Stimulated activated CD8-positive, alpha-beta memory T cell treated with anti-CD3 and anti-CD28 coated beads, Interleukin-12 subunit alpha, Interleukin-12 subunit beta, amount 100 ng/mL, for 4 hours (primary cell): ENCODE measurements around the gene SRRT.

Experiments
- DNase-seq: peaks from one replicate; pipeline ENCODE4 v3.0.0-alpha.2; 2020; ENCODE audit warnings: low read depth

Gene SRRT

DNA sequence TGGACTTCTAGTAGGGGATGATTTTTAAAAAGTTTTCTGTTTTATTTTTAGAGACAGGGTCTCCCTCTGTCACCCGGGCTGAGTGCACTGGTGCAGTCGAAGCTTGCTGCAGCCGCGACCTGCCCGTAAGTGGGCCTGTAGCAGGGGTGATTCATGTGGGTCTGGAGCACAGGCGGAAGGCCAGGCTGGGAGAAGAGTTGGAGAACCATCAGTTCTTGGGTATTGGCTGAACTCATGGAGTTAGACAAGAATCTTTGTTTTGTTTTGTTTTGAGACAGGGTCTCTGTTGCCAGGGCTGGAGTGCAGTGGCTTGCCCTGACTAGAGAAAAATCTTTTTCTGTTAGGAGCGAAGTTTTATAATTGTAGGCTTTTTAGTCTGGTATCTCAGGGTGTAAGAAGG, 5.7 kb downstream of the SRRT start:
- no peak for DNase-seq

DNA sequence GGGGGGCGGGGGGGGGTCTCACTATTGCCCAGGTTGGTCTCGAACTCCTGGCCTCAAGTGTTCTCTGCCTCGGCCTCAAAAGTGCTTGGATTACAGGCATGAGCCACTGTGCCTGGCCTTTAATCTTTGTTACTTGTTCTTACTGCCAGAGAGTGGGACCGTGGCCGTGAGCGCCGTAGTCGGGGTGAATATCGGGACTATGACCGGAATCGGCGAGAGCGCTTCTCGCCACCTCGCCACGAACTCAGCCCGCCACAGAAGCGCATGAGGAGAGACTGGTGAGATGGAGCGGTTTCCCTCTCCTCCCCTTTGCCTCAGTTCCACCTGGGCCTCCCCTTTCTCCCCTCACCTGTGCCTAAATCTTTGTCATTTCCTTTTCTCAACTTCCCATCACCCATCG, 6.2 kb downstream of the SRRT start:
- no peak for DNase-seq

DNA sequence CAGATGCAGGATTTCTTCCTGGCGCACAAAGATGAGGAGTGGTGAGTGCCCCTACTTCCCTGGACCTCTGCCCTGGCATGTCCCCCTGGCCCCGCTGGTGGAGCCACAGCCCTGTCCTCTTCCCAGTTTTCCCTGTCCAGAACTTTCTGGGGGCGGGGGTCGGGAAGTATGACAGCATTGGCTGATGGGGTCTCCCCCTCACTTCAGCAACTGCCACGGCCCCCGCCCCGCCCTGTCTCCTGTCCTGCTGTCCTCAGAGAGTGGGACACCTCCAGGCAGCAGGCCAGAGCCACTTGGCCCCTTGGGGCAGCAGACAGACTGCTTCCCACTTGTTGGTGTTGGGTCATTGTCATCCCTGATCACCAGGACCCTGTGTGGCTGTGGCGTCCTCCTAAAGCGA, 7.3 kb downstream of the SRRT start:
- no peak for DNase-seq

DNA sequence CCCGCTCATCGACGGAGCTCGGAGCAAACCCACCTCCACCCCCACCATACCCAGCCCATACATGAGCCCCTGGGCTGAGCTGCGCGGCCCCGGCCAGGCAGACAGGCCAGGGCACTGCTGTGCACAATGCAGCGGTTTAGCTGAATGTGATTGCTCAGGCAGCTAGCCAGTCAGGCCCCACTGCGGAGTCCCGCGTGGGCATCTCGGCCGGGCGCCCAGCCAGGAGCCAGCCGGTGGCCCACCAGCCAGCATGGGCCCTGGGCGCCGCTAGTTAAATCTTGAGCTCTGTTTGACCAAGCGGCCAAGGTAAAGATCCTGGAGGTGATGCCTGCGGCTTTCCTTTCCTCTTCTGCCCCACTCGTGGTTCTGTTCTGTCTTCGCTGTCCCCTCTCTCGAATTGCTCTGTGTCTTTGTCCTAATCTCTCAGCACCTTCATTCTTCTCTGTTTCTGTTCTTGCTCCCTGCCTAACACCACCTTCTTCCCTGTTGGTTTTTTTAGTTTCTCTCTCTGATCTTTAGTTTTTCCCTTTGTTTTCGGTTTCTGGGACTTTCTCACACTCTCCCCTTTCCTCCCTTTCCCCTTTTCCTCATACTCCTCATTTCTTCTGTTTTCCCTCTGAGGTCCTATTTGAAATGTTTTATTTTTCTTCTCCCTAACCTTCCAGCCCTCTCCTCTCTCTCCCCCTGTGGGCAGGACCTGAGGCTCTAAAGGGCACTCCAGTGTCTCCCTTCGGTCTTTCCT, 8.1 kb downstream of the SRRT start:
- DNase-seq = no peak

DNA sequence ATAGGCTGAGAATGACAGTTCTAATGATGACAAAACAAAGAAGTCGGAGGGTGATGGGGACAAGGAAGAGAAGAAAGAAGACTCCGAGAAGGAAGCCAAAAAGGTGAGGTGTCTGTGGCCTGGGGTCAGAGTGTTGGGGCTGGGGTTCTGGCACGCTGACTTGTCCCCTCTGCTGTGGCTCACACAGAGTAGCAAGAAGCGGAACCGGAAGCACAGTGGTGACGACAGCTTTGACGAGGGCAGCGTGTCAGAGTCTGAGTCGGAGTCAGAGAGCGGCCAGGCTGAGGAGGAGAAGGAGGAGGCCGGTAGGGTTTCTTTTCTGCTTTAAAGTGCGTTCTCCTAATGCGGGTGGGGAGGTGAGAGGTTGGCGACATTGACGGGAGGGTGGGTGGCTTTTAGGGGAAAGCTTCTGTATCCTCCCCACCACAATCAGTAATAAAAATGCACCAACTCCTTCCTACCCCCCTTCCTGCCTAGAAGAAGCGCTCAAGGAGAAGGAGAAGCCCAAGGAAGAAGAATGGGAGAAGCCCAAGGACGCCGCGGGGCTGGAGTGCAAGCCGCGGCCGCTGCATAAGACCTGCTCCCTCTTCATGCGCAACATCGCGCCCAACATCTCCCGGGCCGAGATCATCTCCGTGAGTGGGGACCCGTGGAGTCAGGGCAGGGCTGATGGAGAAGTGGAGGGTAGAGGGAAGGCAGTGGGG, 10.0 kb downstream of the SRRT start:
- DNase-seq = no peak

DNA sequence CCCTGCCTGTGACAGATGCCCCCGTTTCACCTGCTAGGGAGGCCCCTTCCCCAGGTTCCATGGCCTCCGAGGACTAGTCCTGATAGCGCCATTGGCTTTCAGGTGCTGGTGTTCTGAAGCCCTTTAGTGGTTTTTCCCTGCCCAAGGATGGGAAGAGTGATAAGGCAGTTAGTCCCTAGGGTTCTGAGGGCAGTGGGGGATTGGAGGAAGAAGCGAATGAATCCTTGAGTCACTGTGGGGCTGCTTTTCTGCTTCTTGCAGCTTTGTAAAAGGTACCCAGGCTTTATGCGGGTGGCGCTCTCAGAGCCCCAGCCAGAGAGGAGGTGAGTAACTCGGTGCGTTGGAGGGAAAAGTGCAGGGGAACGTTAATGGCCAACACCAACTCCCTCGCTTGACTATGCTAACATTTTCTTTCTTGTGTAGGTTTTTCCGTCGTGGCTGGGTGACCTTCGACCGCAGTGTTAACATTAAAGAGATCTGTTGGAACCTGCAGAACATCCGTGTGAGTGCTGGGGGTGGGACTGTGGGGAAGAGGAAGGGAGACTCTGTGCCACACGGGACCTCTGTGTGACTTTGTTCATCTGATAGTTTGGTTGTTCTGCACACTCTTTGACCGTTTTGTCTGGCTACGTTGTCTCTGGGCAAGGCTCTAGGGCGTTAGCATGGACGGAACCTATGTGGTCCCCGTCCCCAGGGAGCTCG, 10.7 kb downstream of the SRRT start:
- DNase-seq = no peak

DNA sequence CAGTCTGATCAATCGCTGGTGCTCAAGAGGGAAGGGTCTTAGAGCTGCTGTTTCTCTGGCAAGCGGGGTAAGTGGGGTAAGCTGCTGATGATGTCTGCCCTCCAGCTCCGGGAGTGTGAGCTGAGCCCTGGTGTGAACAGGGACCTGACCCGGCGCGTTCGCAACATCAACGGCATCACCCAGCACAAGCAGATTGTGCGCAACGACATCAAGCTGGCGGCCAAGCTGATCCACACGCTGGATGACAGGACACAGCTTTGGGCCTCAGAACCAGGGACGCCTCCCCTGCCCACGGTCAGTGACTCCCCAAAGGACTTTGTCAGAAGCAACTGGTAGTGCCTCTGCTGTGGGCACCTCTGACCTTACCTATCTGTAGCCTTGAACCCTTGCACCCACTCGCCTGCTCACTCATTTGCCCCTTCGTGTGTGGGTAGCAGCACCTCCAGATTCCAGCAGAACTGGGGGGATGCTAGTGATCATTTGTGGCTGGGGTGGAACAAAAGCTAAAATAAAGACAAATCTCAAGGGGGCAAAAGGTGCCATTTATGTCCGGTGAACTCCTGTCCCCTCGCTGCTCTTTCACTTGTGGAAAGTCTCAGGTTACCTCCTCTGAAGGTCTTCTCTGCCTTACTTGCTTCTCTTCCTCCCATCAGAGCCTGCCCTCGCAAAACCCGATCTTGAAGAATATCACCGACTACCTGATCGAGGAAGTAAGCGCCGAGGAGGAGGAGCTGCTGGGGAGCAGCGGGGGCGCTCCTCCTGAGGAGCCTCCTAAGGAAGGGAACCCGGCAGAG, 11.4 kb downstream of the SRRT start:
- DNase-seq = no peak

DNA sequence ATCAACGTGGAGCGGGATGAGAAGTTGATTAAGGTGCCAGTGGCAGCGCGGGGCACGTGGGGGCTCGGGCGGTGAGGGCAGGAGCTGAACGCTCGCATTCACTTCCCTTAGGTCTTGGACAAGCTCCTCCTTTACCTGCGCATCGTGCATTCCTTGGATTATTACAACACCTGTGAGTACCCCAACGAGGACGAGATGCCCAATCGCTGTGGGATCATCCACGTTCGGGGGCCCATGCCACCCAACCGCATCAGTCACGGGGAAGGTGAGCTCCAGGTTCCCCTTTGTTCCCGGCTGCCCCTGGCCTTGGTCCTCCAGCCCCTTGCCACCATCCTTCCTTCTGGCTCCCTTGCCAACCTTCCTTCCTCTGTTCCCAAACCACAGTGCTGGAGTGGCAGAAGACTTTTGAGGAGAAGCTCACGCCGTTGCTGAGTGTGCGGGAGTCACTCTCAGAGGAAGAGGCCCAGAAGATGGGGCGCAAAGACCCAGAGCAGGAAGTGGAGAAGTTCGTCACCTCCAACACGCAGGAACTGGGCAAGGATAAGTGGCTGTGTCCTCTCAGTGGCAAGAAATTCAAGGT, 12.1 kb downstream of the SRRT start:
- no peak for DNase-seq

DNA sequence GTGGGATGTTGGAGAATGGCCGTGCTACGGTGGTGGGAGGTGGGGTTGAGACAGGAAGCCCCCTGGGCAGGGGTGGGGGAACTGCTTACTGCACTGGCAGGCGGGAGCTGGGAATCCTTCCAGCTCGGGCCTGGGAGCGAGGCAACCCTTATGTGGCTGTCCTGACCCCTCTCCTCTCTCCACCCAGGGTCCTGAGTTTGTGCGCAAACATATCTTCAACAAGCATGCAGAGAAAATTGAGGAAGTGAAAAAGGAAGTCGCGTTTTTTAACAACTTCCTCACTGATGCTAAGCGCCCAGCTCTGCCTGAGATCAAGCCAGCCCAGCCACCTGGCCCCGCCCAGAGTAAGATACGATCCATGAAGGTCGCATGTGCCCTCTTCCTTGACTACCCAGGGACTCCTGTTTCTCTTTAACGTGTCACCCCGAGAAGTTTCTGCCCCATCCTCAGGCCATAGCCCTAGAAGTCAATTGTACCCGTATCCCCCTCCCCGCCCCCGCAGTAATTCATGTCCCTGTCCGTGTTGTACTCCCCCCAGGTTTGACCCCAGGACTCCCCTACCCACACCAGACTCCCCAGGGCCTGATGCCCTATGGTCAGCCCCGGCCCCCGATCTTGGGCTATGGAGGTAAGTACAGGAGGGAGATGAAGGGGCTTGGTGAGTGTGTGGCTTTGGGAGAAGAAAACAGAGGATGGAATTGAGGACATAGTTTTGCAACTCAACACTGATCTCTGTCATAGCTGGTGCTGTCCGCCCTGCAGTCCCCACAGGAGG, 12.8 kb downstream of the SRRT start:
- DNase-seq = no peak

DNA sequence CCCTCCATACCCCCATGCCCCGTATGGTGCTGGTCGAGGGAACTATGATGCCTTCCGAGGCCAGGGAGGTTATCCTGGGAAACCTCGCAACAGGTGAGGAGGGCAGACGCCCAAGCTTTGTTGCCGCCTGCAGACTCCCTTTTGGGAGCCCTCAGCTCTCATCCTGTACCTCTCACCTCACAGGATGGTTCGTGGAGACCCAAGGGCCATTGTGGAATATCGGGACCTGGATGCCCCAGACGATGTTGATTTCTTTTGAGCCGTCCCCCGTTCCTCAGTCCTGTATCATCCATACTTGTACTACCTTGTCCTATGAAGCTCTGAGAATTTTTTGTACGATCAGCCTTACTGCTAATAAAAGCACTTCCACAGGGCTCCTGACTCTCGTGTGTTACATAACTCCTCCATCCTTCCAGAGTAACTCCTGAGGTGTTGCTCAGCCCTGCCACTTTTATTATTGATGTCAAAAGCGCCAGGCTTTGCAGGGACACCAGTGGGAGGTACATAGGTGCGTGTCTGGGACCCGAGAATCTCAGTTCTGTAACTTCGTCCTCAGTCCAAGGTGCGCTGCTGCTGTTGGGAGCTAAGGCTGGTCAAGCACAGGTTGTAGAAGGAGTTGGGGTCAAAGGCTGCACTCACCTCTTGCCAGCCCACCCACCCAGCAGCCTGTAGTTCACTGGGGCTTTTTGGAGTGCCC, 13.5 kb downstream of the SRRT start:
- DNase-seq = no peak

DNA sequence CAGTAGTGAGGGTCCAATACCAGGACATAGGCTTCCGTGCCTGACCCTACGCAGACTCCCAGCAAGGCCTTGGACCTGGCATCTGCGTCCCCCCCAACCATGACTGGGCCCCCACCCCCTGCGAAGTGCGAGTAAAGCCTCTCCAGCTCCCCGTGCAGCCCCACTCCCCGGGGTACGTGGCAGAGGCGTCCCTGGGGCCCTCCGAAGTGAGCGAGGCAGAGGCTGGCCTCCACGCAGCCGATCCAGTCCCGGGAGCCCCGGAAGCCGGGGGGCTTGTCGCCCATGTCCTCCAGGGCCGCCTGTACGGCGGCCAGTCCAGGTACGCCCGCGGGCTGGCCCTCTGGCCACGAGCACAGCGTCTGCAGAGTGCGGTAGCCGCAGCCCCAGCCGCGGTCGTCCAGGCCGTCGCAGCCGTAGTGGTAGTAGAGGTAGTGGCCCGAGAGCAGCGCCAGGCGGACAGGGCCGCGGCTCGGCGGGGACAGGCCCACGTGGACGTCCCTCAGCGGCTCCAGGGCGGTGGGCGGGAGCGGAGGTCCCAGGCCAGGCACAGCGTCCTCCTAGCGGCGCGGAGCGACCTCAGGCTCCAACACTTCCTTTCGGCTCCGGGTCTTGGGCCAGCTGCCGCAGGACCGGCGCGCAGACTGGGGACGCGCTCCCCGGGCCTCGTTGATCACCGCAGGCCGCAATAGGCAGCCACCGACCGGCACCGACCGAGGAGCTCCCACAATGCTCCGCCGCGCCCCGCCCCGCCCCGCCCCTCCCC, 14.3 kb downstream of the SRRT start, which contains the start of gene UFSP1:
Gene UFSP1, minus strand, starts transcription at position 728 of the 763 bp plus-strand sequence. Its CDS starts 444 bp downstream, at position 284.
- DNase-seq = no peak

DNA sequence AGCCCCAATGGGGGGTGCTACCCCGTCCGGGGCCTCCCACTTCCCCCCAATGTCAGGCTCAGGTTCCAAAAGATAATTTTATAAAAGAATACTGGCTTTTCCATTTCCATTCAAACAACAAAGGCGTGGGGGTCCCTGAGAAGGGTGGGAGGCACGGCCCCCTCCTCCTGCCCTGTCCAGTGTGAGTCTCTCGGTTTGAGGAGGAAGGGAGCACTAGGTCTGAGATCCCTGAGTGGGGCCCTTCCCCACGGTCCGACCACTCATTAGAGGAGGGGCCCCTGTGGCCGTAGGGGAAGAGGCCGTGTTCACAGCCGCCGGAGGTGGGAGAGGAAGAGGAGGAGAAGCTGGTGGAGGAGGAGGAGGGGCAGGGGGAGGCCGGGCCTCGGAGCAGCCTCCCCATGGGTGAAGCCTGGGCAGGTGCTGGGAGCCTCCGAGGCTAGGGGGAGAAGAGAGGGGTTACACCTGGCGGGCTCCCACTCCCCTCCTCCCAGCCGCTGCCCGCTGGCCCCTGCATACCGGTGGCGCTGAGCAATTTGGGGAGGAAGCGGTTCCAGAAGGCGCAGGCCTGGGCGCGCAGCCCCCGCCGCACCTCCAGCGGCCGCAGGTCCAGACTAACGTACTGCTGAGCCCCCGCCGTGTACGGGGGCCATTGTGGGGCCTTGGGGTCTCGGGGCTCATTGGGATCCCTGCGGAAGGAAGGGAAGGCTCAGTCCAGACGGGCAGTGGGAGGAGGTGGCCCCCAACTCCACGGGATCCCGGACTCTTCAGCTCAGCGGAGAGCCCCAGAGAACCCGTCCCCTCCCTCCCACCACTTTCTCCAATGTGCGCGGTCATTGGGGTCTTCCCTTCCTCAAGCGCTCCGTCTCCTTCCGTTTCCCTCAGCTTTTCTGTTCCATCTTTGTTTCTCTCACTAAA, 16.0 kb downstream of the SRRT start:
- no peak for DNase-seq

DNA sequence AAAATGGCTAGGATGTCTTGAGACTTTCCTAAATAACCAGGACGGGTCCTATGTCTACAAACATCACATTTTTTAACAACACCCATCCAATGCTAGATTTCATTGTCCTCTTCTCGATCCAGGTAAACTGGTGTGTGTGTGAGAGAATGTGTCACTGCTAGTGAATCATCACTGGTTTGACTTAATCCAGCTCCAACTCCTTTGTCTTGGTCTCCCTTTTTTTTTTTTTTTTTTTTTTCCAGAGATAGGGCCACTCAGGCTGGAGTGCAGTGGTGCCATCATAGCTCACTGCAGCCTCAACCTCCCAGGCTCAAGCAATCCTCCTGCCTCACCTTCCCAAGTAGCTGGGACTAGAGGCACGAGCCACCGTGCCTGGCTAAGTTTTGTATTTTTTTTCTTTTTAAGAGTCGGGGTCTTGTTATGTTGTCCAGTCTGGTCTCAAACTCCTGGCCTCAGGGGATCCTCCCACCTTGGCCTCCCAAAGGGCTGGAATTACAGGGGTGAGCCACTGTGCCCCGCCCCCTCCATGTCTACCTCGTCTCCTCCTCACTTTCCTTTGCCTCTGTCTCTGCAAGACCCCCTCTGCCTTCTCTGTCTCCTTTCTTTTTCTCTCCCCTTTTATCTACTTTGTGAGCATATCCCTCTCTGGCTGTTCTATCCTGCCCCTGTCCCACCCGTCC, 16.8 kb downstream of the SRRT start:
- DNase-seq = no peak

DNA sequence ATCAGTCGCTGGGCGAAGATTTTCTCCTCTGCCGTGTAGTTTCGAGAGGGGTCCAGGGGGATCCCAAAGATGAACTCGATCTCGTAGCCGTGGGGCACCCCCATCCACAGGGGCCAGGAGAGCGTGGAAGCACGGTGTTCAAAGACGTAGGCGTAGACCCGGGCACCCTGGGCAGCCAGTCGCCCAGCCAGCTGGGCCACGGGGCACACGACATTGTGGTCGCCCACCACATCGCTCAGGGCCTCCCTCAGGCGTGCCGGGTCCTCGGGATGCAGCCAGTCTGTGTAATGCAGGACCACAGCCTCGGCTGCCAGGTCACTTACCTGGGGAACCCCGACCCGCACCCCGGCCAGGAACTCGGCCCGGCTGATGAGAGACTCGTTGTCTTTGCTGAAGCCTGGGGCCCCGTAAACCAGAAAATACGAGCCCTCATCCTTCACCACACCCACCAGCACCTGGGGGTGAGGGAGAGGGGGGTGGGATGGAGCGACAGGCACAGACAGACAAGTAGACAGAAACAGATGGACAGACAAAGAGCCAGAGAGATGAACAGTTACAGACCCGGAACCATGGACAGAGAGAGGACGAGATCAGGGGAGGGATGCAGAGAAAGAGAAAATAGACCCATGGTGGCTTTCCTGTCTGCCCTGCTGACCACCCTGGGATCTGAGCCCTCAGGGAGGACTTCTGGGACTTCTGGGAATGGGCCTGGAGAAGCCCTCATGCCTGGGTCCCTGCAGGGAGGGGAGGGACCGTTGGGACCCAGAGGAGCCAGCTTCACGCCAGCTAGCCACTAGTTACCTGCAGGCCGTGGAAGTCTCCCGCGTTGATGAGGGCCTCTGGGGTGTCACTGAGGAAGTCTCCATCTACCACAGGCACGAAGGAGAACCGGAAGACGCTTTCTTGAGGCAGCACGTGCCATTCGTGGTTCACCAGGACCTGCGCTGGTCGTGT, 17.7 kb downstream of the SRRT start:
- DNase-seq = no peak

DNA sequence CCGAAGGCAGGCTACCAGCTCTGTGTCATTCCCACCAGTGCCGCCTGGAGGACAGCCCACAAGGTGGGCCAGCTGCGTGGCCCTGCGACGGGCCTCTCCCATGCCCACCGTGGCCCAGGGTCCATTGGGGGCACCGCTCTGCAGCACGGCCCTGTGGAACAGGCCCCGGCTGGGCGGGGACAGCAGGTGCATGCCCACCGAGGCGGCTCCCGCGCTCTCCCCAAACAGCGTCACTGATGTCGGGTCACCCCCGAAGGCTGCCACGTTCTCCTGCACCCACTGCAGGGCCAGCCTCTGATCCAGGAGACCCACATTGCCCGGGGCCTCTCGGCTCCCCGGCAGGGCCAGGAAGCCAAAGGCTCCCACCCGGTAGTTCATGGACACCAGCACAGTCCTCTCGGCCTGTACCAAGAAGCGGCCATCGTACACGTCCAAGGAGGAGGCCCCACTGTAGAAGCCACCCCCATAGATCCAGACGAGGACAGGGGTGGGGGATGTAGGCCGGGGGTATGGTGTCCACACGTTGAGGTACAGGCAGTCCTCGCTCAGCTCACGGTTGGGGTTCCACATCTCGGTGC, 18.5 kb downstream of the SRRT start:
- DNase-seq = no peak

DNA sequence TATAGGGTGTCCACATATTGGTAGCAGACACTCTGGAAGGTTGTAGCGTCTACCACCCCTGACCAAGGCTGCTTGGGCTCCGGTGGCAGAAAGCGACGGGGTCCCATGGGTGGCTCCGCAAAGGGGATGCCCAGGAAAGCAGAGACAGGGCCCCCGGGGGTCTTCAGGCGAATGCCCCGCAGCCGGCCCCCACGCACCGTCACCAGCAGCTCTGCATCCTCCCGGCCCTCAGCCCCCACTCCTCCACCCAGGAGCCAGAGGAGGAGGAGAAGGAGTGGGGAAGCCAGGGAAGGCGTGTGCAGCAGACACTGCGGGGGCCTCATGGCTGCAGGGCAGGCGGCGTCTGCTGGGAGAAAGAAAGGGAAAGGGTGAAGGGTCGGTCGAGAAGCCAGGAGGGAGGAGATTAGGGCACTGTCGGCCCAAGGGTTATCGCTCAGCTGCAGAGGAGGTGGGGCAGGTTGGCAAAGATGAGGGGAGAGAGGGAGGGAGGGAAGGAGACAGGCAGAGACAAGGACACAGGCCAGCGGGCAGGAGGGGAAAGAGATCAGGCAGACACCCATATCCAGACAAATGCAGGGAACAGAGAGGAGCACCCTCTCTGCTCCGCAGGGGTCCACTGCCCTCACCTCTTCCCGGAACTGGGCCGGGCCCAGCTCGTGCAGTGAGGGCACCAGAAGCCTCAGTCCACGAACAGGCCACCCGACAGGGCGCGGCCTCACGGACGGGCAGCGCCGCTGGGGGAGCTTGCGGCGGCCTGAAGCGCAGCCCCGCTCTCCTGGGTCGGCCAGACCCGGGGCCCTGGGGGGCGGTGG, 19.2 kb downstream of the SRRT start:
- no peak for DNase-seq
